GM19455 (cell line): Measurements from ENCODE around the gene CYTH1.

ENCODE experiments used
- ATAC-seq: cut with Tn5 transposase; IDR thresholded peaks from one replicate; pipeline ENCODE4 v1.9.1; 2021; ENCODE audit not compliant: unreplicated experiment

Gene CYTH1

DNA sequence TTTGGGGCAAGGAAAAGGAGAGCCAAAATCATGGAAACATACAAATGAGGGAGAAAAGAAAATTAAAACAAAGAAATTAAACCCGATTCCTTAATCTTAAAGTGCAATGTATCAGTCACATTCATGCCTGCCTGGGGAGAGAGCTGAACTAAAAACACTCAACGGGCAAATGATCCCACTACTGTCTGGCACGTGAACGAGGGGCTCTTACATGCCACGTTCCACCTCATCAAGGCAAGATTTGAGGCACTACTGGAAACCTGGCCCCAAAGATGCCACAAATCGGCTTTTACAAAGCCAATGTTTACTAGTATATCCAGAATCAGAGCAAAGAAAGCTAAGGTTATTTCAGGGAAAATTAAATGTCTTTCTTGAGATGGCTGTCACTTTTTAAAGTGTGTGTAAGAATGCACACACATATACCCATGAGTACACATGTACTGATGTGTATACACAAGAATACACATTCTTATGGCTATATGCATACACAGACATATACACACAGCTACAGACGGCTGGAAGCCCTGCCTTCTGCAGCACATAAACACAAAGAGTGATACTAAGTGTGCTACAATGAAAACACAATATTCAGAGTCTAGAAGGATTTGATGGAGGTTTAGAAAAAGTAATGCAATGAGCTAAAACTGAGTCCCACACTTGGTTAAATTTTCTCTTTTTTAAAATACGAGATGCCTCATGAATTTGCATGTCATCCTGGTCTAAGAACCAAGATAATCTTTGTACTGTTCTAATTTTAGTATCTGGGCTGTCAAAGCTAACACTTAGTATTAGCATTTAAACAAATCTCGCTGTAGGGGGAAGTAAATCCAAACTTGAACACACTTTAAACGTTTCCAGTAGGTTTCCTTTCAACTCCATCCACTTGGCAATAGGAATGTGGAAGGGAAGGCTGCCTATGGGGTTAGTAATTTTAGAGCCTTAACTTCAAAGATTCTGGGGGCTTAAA is 85.8 kb downstream of the CYTH1 start:
- ATAC-seq: no peak

DNA sequence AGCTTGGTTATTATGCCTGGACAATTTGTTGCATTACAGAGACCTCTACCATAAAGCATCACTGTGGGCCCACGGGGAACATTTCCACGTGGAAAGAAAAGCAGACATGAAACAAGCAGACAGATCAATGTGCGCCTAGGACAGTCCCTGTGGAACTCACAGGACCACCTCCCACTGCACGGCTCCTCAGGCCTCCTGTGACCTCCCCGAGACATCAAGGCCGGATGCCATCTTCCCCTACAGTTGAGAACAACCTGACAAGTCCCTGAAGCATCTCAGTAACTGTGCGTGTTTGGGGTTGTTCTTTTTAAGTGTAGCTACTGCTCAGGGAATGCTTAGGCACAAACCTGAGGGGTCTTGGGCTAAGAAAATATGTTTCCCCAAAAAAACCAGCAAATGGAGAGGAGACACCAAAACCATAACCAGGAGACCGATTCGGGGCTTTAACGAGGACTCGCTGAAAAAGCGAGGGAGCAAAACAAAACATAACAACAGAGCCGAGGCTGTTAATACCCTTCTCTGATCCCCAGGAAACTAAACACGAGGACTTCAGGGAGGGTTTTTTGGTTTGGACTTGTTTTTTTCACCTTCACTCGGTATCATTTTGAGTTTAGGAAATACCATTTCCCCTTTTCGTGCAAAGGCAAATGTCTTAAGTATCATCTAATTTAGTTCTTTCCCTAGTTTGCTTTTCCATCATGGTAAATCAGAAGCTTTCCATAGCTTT is 87.1 kb downstream of the CYTH1 start:
- no peak for ATAC-seq

DNA sequence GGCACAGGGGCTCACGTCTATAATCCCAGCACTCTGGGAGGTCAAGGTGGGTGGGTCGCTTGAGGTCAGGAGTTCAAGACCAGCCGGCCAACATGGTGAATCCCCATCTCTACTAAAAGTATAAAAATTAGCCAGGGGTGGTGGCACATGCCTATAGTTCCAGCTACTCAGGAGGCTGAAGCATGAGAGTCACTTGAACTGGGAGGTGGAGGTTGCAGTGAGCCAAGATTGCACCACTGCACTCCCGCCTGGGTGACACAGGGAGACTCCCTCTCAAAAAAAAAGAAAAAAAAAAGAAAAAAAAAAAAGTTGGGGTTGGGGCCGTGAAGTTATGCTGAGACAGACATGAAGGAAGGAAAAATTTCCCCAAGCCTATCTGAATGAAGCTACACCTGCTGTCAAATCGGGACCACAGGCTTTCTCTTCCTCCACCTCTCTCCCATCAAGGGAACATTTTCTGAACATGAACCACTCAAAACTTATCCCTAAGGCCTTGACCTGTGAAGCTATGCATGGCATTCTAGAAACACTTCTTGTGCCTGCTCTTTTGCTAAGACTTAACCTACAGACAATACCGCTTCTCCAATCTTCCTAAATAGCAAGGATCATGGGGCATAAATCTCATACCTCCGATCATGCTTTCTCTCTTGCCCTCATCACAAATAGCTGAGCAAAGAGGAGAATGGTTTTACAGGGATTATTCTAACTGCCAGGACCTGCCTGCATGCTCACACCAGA is 88.6 kb downstream of the CYTH1 start:
- no peak for ATAC-seq

DNA sequence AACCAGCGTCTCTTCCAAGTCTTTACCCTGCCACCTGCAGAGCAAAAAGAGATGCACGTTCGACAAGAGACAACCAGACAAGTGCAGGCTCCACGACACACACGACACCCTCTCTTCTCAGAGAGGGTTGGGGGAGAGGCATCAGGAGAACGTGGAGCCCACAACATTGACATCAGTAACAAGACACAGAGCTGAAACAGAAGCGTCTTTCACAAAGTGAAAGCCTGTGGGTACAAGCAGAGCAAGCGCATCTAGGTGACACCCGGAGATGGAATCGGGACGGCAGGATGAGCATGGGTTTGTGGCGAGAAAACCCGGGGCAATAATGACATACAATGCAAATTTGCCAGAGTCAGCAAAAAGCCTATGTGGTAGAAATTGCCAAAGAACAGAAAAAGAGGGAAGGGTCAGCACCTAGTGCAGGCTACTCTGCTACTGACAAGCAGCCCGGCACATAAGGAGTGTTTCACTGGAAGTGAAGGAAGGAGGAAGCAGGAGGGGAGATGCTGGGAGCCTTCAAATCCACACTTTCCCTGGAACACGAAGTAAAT is 89.5 kb downstream of the CYTH1 start:
- no peak for ATAC-seq

DNA sequence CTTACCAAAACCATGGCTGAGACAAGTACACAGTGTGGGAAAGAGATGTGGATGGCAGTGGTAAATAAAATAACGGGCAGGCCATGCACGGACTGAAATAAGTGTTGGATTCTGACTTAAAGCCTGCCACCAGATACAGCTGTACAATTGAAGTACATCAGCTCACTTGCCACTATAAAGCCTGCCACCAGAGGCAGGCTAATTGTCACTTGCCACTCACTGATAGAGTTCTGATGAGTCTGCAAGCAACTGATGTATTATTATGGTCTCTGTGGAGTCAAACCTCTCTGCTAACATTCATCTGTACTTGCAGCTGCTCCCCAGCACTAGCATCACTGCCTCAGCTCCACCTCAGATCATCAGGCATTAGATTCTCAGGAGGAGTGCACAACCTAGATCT is 93.0 kb downstream of the CYTH1 start:
- ATAC-seq: no peak

DNA sequence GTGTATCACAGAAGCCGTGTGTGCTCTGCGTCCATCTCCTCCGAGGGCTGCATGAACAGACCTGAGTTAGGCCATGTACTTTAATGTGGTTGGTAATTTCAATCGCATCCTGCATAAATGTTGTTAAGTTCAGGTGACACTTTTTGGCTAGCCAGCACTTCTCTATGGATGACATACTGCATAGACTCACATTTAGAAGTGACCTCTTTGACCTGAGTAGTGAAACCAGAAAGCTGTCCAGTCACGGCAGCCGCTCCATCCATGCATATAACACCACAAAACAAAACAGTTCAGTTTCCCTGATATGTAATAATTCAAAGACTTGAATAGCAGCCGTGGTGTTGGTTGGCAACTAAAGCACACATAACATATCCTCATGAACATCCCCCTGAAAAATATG is 94.1 kb downstream of the CYTH1 start:
- no peak for ATAC-seq

DNA sequence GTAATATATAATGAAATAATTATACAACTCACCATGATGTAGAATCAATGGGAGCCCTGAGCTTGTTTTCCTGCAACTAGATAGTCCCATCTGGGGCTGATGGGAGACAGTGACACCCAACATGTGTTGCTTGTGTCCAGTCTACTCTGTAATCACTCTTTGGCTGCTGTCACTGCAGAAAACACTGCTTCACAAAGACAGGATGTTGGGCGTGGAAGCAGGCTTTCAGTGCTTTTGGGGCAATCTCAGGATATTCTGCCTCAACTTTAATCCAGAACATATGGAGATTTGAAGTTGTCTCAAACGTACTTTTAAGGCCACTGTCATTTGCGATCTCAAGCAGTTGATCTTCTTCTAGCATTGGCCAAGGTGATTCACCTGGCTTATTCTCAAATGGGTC is 94.9 kb downstream of the CYTH1 start:
- ATAC-seq: no peak

DNA sequence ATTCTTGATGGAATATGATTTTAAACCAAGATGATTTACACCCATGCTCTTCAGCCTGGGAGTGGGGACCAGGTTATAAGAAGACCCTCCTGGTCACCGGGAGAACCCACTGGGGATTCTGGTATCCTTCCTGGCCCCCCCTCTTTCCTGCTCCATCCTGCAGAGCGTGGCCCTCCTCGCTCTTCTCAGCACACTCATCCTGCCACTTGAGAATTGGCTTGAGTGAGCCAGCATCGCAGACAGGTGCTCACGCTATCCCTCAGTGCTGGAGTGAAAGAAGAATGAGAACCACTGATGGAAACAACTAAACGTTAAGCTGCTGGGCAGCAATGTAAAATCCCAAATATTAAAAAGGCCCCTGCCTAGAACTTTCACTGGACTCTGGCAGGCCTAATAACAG is 98.0 kb downstream of the CYTH1 start:
- no peak for ATAC-seq

DNA sequence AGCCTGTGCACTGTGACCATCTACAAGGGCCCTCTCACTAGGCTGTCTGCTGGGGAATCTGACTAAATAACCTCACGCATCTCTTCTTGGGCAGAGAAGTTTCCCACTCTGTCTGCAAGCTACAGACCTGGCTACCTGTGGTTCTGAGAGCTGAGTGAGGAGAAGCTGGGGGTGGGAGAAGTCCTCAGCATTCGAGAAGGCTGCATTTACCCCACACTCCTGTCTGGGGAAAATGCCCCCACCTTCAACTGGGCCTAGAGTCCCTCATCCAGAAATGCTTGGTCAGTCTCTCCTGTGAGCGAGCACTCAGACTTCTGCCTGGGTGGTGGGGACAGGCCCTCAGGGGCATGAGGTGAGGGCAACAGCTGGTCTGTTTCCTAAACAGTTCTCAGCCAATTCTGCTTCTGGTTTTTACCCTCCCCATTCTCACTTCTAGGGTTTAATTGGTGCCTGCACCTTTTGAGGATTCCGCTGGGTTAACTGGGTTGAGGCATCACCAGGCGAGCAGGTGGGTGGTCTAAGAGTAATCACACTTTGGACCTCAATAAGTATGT is 98.6 kb downstream of the CYTH1 start:
- ATAC-seq: no peak

DNA sequence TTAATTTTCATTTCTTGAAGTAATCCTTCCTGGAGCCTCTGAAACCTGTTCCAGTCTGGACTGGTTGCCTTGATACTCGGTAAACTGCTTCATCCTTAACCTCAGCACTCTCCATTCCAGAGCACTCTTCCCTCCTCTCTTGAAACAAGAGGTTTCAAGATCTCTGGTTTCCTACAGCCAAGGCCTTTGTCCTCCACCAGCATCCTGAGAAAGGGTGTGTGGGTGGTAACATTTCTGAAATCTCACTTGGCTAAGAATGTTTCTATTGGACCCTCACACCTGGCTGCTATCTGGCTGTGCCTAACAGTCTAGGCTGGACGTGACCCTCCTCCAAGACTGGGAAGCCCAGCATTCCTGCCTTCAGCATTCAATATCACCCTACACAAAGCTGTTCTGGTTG is 99.7 kb downstream of the CYTH1 start:
- no peak for ATAC-seq

DNA sequence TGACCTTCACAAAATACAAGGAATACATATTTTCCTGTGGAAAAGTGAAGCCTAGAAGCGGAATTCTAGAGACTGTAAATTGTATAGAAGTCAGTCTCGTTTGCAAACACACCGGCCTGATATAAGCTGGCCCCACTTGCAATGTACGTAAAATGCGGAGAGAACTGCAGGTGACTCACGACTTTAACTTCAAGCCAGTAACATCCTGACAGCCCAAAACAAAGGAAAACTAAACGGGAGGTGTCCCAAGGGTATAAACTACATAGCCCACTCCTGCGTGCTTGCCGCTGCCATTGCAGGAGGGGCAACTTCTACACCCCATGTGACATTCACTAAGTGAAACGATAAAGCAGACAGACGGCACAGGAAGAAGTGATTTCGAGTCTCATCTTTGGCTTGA is 101.6 kb downstream of the CYTH1 start:
- ATAC-seq: no peak

DNA sequence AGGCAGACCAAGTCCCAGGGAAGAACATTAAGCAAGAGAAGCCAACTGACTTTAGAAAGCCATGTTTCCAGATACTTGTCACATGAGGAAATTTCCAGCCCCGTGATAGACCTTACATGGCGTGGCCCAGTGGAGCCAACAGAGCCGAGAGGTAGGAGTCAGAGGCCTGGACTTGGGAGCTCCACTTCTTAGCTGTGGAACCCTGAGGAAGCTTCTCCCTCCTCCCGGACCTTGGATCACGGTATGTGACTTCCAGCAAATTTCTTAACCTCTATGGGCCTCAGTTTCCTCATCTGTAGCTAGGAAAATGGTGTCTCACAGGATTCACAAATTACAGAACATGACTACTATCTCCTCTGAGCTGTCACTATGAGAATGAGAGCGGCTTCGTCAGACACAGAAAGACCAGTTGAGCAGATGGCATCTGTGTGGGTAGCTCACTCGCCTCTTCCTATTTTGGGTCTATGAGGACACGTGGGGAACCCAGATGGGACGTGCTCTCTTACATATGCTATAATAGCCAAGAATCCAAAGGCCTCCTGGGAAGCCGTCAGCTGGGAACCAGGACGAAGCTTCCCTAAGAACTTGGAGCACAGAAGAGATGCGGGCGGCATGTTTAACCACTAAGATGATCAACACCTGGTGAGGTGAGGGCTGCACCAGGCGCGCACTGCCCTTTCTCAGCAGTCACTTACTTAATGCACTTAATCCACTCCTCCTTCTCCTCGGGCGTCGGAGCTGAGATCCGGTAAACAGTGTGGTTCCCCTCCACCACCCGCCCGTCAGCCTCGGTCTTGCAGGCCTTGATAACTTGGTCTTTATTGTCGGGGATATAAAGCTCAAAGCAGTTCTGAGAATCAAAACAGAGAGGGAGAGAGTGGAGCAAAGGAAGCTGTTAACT is 102.3 kb downstream of the CYTH1 start:
- ATAC-seq: no peak

DNA sequence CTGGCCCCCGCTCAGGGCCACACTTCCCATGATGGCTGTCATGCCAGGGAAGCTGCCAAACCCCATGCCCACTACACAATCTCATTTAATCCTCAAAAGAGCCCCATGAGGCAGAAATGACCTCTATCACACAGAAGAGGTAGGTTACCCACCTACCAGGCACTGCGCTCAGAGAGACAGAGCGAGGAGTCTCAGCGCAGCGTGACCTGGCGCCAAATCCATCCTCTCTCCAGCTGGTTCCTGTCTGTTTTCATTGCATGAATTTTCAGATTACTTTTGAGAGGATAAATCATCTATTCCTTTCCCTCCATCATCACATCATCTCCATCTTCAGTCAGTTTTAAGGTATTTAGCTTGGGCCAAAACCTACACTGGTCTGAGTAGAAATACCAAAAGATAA is 103.4 kb downstream of the CYTH1 start:
- no peak for ATAC-seq

DNA sequence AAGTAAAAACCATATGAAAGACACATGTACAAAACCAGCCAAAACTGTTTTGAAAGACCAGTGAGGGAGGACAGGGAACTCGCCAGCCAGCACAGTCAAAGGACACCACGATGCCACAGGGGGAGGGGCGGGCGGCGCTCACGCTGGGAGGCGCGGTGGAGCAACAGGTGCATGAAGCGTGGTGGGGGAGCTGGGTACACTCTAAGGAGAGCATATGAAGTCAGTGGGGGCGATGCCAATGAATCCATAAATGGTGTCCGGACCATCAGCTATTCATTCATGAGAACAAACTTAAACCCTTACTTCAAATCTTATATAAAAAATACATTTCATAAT is 103.9 kb downstream of the CYTH1 start:
- no peak for ATAC-seq

DNA sequence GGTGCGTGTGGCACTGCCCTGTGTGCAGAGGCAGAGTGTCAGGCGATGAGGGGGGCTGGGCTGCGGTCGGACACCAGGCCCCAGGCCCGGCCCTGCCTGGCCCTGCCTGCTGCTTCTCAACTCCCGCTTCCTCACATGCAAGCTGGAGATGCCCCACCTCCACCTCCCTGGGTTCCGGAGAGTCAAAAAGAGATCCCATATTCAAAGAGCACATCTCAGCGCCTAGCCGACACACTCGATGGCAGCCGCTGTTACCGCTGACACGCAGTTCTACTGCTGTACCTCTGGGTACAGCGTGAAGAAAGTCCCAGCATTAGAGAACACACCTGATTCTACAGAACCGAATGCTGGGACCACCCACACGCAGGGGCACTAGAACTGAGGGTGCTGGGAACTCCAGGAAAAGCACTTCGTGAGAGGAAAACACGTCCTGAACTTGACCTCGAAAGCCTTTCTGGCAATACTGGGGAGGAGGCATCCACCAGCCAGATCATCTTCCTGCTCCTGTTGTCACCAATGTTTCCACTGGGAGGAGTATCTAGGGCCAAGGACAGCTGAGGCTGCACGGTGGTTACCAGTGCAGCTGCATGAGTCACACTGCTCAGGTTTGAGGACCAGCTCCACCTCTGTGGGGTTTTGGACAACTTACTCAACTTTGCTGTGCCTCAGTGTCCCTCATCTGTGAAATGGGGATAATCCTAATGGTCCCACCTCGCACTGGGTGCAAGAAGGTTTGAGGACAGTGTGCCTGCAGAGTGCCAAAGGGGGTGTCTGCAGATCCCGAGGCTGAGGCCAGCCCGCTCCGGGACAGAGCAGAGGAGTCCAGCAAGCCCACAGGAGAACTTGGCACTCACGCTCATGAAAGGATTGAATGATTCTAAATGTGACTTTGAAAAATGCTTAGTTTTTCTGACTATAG is 104.5 kb downstream of the CYTH1 start:
- no peak for ATAC-seq

DNA sequence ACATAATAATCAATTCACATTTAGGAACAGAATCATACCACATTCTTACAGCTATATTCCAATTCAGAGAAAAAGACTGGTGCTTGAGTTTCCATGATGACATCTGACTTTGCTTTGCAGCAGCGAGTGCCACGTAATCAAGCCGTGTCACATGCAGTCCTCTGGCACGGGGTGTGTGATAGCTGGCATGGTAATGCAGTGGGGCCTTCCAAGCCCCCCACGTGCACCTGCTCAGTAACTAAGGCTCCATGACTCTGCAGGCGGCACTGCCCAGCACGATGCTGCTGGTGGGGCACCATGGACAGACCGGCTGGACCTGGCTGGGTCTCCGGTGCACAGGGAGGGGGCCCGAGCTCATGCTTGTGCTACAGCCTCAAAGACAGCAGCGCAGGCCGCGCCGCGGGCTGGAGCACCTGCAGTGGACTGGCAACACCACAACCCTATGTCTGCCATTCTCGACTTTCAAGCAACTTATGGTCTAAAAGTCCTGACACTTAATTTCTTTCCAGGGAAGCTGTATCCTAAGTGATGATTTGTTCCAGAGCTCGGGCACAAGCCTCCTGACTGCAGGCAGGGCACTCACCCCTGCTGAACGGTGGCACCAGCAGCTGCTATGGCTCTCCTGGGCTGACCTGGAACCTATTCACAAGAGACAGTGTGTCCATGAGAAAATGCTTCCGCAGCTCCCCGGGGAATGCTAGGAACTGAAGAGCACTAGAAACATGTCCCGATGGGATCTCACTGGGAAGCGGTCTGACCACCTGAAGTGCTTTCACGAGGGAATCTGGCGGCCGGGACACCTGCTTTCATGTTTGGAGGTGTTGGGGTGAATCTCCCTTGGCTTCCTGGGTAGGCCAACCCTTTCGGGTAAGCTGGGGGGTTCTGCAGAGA is 105.4 kb downstream of the CYTH1 start:
- ATAC-seq: no peak

DNA sequence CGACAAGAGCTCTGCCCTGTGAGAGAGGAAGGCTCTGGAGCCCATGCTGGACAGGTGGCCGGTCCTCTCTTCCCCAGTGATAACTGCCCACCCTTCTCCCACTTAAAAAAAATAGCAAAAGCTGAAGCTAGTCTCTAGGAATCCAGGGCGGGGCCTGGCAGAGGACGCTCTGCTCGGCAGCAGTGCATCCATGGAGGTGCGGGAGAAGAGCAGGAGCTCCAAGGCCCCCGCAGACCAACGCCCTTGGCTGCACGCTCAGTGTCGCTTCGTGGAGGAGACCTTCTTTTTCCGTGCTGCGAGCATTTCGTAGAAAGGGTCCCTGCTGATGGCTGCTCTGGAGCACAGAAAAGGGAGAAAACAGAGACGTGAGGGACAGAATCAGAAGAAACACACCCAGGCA is 106.2 kb downstream of the CYTH1 start:
- ATAC-seq: no peak

DNA sequence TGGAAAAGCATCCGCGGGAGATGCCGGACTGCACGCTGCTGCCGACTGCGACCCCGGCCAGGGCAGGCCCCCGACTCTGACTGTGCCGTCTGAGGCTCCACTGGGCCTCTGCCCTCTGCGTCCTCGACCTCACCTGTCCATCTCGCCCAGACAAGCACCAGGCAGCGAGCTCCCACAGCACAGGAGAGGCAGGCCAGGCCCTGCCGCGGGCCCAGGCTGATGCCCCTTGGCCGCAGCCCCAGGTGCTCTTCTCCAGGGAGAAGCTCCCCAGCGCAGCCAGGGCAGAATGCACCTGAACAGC is 106.8 kb downstream of the CYTH1 start:
- no peak for ATAC-seq
